Measurements from ENCODE around the gene VDR.

DNA sequence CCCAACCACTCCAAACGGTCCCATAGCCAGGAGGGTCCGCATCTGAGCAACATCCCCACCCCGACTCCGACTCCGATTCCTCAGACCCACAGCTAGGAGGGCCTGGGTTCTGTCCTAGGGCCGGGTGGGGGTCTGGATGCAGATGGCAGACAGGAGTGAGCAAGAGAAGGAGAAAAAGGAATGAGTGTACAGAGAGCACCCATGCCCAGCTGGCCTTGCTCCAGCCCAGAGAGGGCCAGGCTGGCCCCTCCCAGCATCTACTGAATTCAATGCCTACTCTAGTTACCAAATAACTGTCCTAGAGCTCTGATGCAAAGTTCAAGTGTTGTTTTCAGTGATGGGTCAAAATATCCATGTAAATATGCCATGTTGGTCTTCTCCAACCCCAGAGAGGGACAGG lies 40.8 kb downstream of the VDR start:
- TF ChIP-seq, protein P1, sequence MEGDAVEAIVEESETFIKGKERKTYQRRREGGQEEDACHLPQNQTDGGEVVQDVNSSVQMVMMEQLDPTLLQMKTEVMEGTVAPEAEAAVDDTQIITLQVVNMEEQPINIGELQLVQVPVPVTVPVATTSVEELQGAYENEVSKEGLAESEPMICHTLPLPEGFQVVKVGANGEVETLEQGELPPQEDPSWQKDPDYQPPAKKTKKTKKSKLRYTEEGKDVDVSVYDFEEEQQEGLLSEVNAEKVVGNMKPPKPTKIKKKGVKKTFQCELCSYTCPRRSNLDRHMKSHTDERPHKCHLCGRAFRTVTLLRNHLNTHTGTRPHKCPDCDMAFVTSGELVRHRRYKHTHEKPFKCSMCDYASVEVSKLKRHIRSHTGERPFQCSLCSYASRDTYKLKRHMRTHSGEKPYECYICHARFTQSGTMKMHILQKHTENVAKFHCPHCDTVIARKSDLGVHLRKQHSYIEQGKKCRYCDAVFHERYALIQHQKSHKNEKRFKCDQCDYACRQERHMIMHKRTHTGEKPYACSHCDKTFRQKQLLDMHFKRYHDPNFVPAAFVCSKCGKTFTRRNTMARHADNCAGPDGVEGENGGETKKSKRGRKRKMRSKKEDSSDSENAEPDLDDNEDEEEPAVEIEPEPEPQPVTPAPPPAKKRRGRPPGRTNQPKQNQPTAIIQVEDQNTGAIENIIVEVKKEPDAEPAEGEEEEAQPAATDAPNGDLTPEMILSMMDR (IDR thresholded peaks at IDR 0.05), result no peak
- no peak for TF ChIP-seq POLR2A (IDR thresholded peaks at IDR 0.05)
